ENCODE results near the gene DNAJC30. TPM values are rescaled to one million over a fixed set of nuclear protein-coding genes. Genes with fewer than 3 reads are reported as not detected.

The DNAJC30 gene
- total RNA-seq, 2 experiments from 2014 or later: 14.0 to 14.4 TPM

GRCh38 chr7:73699370-73700068 is 16.3 kb upstream of the DNAJC30 start:
- Histone ChIP-seq H3K4me3 (ENCODE audit: low read length) (no peak overlapping the region), H3K36me3 (ENCODE audit: insufficient read depth, low read length) (peaks cover 56% of the 10 kb centered on the region), H3K9me3 (ENCODE audit: control insufficient read depth in 1 of 2, insufficient read depth in 1 of 2, low read length in 2 of 2) (no peaks in the 10 kb centered on the region), H3K27me3 (ENCODE audit: control insufficient read depth in 1 of 2, insufficient read depth in 2 of 2, low read length in 2 of 2) (no peaks in the 10 kb centered on the region), H3K4me1 (ENCODE audit: insufficient read depth, low read length) (peaks cover 4% of the 10 kb centered on the region), H3K27ac (ENCODE audit: low read depth in 1 of 2, low read length in 2 of 2) (no peak overlapping the region)
- intact Hi-C loops (cut with DNase I, micrococcal nuclease): no loop called here
- H3K4me1 Mint-ChIP-seq (ENCODE audit: low read depth): peaks cover 4% of the 10 kb centered on the region
- DNase-seq (no peak), ATAC-seq (ENCODE audit: poor library complexity) (no peak)
- no peak for TF ChIP-seq CTCF (IDR thresholded peaks at IDR 0.05)
- peaks cover 59% of the 10 kb centered on the region for H3K36me3 Mint-ChIP-seq (ENCODE audit: low read depth)
- no peak overlapping the region for H3K27ac Mint-ChIP-seq
- ChIA-PET CTCF (no interaction called here), POLR2A (no interaction called here)
- H3K4me3 Mint-ChIP-seq: no peak overlapping the region
- no peaks in the 10 kb centered on the region for H3K9me3 Mint-ChIP-seq
- H3K27me3 Mint-ChIP-seq: no peaks in the 10 kb centered on the region

- H3K27ac Mint-ChIP-seq: no peak overlapping the region
- Histone ChIP-seq H3K27me3 (ENCODE audit: control insufficient read depth in 1 of 2, insufficient read depth in 2 of 2, low read length in 2 of 2) (no peaks in the 10 kb centered on the region), H3K4me1 (ENCODE audit: insufficient read depth, low read length) (peaks cover under 1% of the 10 kb centered on the region), H3K27ac (ENCODE audit: low read depth in 1 of 2, low read length in 2 of 2) (no peak overlapping the region), H3K36me3 (ENCODE audit: insufficient read depth, low read length) (peaks cover 67% of the 10 kb centered on the region), H3K9me3 (ENCODE audit: control insufficient read depth in 1 of 2, insufficient read depth in 1 of 2, low read length in 2 of 2) (no peaks in the 10 kb centered on the region), H3K4me3 (ENCODE audit: low read length) (no peak overlapping the region)
- no peaks in the 10 kb centered on the region for H3K9me3 Mint-ChIP-seq
- intact Hi-C loops (cut with DNase I, micrococcal nuclease): no loop called here
- DNase-seq: no peak
- H3K4me1 Mint-ChIP-seq (ENCODE audit: low read depth): peaks cover 4% of the 10 kb centered on the region
- no peak for ATAC-seq (ENCODE audit: poor library complexity)
- no peak overlapping the region for H3K4me3 Mint-ChIP-seq
- ChIA-PET POLR2A (interaction anchor here (0.7 kb wide), 1 partner anchor 21 kb away, joined by 4 read pairs; the partner anchor contains the start of gene STX1A), CTCF (interaction anchor here (0.5 kb wide), 1 partner anchor 159 kb away, joined by 3 read pairs; no protein-coding TSS in a partner anchor)
- no peaks in the 10 kb centered on the region for H3K27me3 Mint-ChIP-seq
- no peak for TF ChIP-seq CTCF (IDR thresholded peaks at IDR 0.05)
- H3K36me3 Mint-ChIP-seq (ENCODE audit: low read depth): peaks cover 65% of the 10 kb centered on the region
Observed at GRCh38 chr7:73698410-73698809, 15.2 kb upstream of the DNAJC30 start.

GRCh38 chr7:73696372-73696771 is 13.1 kb upstream of the DNAJC30 start:
- ChIA-PET POLR2A (interaction anchor here (1.6 kb wide), 1 partner anchor 10 kb away, joined by 4 read pairs; no protein-coding TSS in a partner anchor), CTCF (no interaction called here)
- H3K36me3 ChIP-seq (ENCODE audit: insufficient read depth, low read length): peaks cover 82% of the 10 kb centered on the region
- Mint-ChIP-seq H3K27ac (no peak overlapping the region), H3K36me3 (ENCODE audit: low read depth) (peaks cover 71% of the 10 kb centered on the region), H3K27me3 (no peaks in the 10 kb centered on the region), H3K9me3 (no peaks in the 10 kb centered on the region), H3K4me3 (no peak overlapping the region), H3K4me1 (ENCODE audit: low read depth) (peaks cover 4% of the 10 kb centered on the region)
- H3K27ac ChIP-seq (ENCODE audit: low read depth in 1 of 2, low read length in 2 of 2): no peak overlapping the region
- no peaks in the 10 kb centered on the region for H3K27me3 ChIP-seq (ENCODE audit: control insufficient read depth in 1 of 2, insufficient read depth in 2 of 2, low read length in 2 of 2)
- H3K4me1 ChIP-seq (ENCODE audit: insufficient read depth, low read length): no peaks in the 10 kb centered on the region
- no peak for DNase-seq
- no peak for ATAC-seq (ENCODE audit: poor library complexity)
- intact Hi-C loops (cut with DNase I, micrococcal nuclease): no loop called here
- H3K9me3 ChIP-seq (ENCODE audit: control insufficient read depth in 1 of 2, insufficient read depth in 1 of 2, low read length in 2 of 2): no peaks in the 10 kb centered on the region
- H3K4me3 ChIP-seq (ENCODE audit: low read length): no peak overlapping the region
- no peak for TF ChIP-seq CTCF (IDR thresholded peaks at IDR 0.05)

Data from CD4-positive, alpha-beta T cell (primary cell).